SK-N-SH treated with all-trans-retinoic acid at 6 μM for 48 hours (cell line): Measurements from ENCODE around the gene TMED7.

ENCODE experiments used
- ATAC-seq: fragments of 200-7000 bp; cut with Tn5 transposase; 3 replicates; pipeline ENCODE4 v1.9.1; 2020; ENCODE audit warnings: mild to moderate bottlenecking, moderate library complexity
- ARNTL ChIP-seq: fragments of 450-650 bp; formaldehyde crosslinking; IDR thresholded peaks from 2 replicates; pipeline ENCODE4 v1.5.0; 2020; ENCODE audit warnings: low read depth, mild to moderate bottlenecking, moderate library complexity, borderline replicate concordance
- BACH2 ChIP-seq: fragments of 250-450 bp; sonication (Bioruptor Pico); IDR thresholded peaks from 2 replicates; pipeline ENCODE4 v1.9.0; 2021; ENCODE audit warnings: mild to moderate bottlenecking, borderline replicate concordance
- CSDC2 ChIP-seq: fragments of 250-450 bp; sonication (Bioruptor Pico); IDR thresholded peaks from 2 replicates; pipeline ENCODE4 v1.5.0; 2020; ENCODE audit warnings: mild to moderate bottlenecking, moderate library complexity
- ESRRG ChIP-seq: fragments of 250-450 bp; sonication (Bioruptor Pico); IDR thresholded peaks from 2 replicates; pipeline ENCODE4 v1.6.1; 2021; ENCODE audit warnings: mild to moderate bottlenecking
- ISL1 ChIP-seq: fragments of 250-450 bp; sonication (Bioruptor Pico); IDR thresholded peaks from 2 replicates; pipeline ENCODE4 v2.1.2; 2022; ENCODE audit warnings: mild to moderate bottlenecking, moderate library complexity
- OSR1 ChIP-seq: fragments of 250-450 bp; sonication (Bioruptor Pico); IDR thresholded peaks from 2 replicates; pipeline ENCODE4 v1.8.0; 2022; ENCODE audit warnings: moderate library complexity, mild to moderate bottlenecking, inconsistent platforms
- PPARA ChIP-seq: fragments of 250-450 bp; sonication (Bioruptor Pico); IDR thresholded peaks from 2 replicates; pipeline ENCODE4 v1.5.0; 2020; ENCODE audit warnings: mild to moderate bottlenecking, borderline replicate concordance
- RARB ChIP-seq: fragments of 250-450 bp; sonication (Bioruptor Pico); IDR thresholded peaks from 2 replicates; pipeline ENCODE4 v1.8.0; 2021; ENCODE audit warnings: mild to moderate bottlenecking, moderate library complexity
- SNAI2 ChIP-seq: fragments of 250-450 bp; sonication (Bioruptor Pico); IDR thresholded peaks from 2 replicates; pipeline ENCODE4 v1.5.0; 2020; ENCODE audit warnings: mild to moderate bottlenecking, moderate library complexity
- TCF4 ChIP-seq: fragments of 250-450 bp; sonication (Bioruptor Pico); IDR thresholded peaks from 2 replicates; pipeline ENCODE4 v1.8.0; 2021; ENCODE audit warnings: mild to moderate bottlenecking, moderate library complexity, borderline replicate concordance
- TOX ChIP-seq: fragments of 250-450 bp; sonication (Bioruptor Pico); IDR thresholded peaks from 2 replicates; pipeline ENCODE4 v1.8.0; 2021; ENCODE audit warnings: mild to moderate bottlenecking, moderate library complexity, borderline replicate concordance
- ZC3H10 ChIP-seq: fragments of 250-450 bp; sonication (Bioruptor Pico); IDR thresholded peaks from 2 replicates; pipeline ENCODE4 v1.5.1; 2021; ENCODE audit warnings: mild to moderate bottlenecking, moderate library complexity
- ZFP30 ChIP-seq: fragments of 450-650 bp; formaldehyde crosslinking; IDR thresholded peaks from 2 replicates; pipeline ENCODE4 v1.5.0; 2022; ENCODE audit warnings: mild to moderate bottlenecking, moderate library complexity
- ZNF565 ChIP-seq: fragments of 450-650 bp; formaldehyde crosslinking; conservative IDR thresholded peaks from 2 replicates; pipeline ENCODE4 v1.5.0; 2020; ENCODE audit warnings: low read depth, mild to moderate bottlenecking, moderate library complexity
- ZNF70 ChIP-seq: fragments of 450-650 bp; formaldehyde crosslinking; IDR thresholded peaks from 2 replicates; pipeline ENCODE4 v1.5.0; 2020; ENCODE audit warnings: mild to moderate bottlenecking, moderate library complexity
- ZNF8 ChIP-seq: fragments of 450-650 bp; formaldehyde crosslinking; IDR thresholded peaks from 2 replicates; pipeline ENCODE4 v1.5.0; 2020; ENCODE audit warnings: mild to moderate bottlenecking, moderate library complexity
- TF ChIP-seq, protein P1 (sequence below): fragments of 250-450 bp; sonication (Bioruptor Pico); IDR thresholded peaks from 2 replicates; pipeline ENCODE4 v1.5.0; 2020; ENCODE audit warnings: mild to moderate bottlenecking, moderate library complexity
- TF ChIP-seq, protein P2 (sequence below): fragments of 250-450 bp; sonication (Bioruptor Pico); IDR thresholded peaks from 2 replicates; pipeline ENCODE4 v1.8.0; 2020; ENCODE audit warnings: mild to moderate bottlenecking, moderate library complexity, borderline replicate concordance
- TF ChIP-seq, protein P3 (sequence below): fragments of 250-450 bp; sonication (Bioruptor Pico); IDR thresholded peaks from 2 replicates; pipeline ENCODE4 v1.5.1; 2020; ENCODE audit warnings: low read depth, mild to moderate bottlenecking, moderate library complexity
- TF ChIP-seq, protein P4 (sequence below): fragments of 250-450 bp; sonication (Bioruptor Pico); IDR thresholded peaks from 2 replicates; pipeline ENCODE4 v1.8.0; 2021; ENCODE audit warnings: low read depth, mild to moderate bottlenecking, moderate library complexity, borderline replicate concordance

Gene TMED7

DNA sequence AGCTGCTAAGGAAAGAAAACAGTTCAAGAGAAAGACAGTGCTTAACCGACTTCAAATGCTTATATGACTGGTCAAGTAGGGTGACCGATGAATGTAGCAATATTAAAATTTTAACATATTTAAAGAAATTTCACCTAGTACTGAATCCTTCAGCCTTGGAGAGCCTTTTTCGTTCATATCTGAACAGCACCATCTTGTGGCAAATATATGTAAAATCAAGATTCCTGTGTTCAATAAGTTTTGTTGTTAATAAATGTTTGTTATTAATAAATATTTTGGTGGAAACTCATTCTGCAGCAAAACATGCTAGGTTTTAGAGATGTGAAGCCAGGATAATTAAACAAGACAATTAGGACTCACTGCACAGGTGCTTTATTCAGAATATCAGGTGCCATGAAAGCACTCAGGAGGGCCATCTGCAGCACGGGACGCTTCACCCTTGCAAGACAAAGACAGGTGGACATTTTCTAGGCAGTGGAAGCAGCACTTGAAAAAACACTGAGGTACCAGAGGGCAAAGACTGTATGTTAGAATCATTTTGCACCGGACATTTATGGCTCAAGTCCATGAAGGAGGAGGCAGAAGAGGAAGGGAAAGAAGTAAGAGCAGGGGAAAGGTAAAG, 39.2 kb downstream of the TMED7 start:
- peak; percentile 62 for ATAC-seq
- TF ChIP-seq CSDC2 (CRISPR knock-in tag) (no peak), ISL1 (no peak), ZC3H10 (no peak), SNAI2 (CRISPR knock-in tag) (no peak), ZFP30 (CRISPR knock-in tag) (no peak), ZNF70 (no peak)
- TF ChIP-seq, protein P1, sequence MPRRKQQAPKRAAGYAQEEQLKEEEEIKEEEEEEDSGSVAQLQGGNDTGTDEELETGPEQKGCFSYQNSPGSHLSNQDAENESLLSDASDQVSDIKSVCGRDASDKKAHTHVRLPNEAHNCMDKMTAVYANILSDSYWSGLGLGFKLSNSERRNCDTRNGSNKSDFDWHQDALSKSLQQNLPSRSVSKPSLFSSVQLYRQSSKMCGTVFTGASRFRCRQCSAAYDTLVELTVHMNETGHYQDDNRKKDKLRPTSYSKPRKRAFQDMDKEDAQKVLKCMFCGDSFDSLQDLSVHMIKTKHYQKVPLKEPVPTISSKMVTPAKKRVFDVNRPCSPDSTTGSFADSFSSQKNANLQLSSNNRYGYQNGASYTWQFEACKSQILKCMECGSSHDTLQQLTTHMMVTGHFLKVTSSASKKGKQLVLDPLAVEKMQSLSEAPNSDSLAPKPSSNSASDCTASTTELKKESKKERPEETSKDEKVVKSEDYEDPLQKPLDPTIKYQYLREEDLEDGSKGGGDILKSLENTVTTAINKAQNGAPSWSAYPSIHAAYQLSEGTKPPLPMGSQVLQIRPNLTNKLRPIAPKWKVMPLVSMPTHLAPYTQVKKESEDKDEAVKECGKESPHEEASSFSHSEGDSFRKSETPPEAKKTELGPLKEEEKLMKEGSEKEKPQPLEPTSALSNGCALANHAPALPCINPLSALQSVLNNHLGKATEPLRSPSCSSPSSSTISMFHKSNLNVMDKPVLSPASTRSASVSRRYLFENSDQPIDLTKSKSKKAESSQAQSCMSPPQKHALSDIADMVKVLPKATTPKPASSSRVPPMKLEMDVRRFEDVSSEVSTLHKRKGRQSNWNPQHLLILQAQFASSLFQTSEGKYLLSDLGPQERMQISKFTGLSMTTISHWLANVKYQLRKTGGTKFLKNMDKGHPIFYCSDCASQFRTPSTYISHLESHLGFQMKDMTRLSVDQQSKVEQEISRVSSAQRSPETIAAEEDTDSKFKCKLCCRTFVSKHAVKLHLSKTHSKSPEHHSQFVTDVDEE (CRISPR knock-in tag), result no peak

DNA sequence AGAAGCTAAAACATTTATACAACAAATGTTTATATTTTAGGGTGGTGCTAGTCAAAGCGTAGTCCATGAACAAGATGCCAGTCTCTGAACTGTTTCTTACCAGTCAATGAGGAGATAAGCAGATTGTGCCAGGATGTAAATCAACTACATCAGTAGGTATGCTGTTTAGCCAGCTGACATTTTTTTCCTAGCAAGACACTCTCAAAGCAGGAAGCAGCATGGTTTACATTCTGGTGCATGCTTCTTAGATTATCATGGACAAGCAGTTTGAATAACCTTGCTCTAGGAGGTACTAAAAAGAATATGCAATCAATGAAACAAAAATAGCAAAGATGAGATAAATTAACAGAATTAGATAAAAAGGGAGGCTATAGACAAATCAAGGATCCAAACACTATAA, 40.6 kb downstream of the TMED7 start:
- no peak for ATAC-seq
- TF ChIP-seq SNAI2 (CRISPR knock-in tag) (no peak), CSDC2 (CRISPR knock-in tag) (no peak), ZNF70 (no peak)
- TF ChIP-seq, protein P2, sequence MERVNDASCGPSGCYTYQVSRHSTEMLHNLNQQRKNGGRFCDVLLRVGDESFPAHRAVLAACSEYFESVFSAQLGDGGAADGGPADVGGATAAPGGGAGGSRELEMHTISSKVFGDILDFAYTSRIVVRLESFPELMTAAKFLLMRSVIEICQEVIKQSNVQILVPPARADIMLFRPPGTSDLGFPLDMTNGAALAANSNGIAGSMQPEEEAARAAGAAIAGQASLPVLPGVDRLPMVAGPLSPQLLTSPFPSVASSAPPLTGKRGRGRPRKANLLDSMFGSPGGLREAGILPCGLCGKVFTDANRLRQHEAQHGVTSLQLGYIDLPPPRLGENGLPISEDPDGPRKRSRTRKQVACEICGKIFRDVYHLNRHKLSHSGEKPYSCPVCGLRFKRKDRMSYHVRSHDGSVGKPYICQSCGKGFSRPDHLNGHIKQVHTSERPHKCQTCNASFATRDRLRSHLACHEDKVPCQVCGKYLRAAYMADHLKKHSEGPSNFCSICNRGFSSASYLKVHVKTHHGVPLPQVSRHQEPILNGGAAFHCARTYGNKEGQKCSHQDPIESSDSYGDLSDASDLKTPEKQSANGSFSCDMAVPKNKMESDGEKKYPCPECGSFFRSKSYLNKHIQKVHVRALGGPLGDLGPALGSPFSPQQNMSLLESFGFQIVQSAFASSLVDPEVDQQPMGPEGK (CRISPR knock-in tag), result no peak
- TF ChIP-seq, all 23 proteins: peak for 0

DNA sequence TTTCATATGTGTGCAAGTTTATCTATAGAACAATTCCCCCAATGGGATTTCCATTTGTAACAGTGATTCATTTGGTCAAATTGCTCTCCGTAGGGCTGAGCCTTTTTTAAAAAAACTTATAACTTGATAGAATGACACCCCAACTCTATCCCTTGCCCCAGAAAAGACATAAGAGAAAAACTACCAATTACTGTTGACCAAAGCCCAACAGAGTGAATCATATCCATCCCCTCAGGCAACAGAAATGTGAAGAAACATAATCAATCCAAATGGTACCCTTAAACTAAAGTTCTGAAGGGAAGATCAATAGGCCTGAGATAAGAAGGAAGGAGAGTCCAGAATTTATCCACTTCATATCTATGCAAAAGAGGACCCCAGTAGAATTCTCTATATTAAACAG, 41.3 kb downstream of the TMED7 start:
- TF ChIP-seq RARB, result no peak
- TF ChIP-seq ZNF565, result no peak
- TF ChIP-seq, protein P1 (CRISPR knock-in tag), result no peak
- TF ChIP-seq OSR1 (CRISPR knock-in tag), result no peak
- no peak for TF ChIP-seq ESRRG (CRISPR knock-in tag)
- no peak for TF ChIP-seq ARNTL
- TF ChIP-seq, protein P3, sequence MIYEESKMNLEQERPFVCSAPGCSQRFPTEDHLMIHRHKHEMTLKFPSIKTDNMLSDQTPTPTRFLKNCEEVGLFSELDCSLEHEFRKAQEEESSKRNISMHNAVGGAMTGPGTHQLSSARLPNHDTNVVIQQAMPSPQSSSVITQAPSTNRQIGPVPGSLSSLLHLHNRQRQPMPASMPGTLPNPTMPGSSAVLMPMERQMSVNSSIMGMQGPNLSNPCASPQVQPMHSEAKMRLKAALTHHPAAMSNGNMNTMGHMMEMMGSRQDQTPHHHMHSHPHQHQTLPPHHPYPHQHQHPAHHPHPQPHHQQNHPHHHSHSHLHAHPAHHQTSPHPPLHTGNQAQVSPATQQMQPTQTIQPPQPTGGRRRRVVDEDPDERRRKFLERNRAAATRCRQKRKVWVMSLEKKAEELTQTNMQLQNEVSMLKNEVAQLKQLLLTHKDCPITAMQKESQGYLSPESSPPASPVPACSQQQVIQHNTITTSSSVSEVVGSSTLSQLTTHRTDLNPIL (CRISPR knock-in tag), result no peak
- no peak for TF ChIP-seq TCF4 (CRISPR knock-in tag)
- no peak for TF ChIP-seq BACH2 (CRISPR knock-in tag)
- TF ChIP-seq CSDC2 (CRISPR knock-in tag), result no peak
- no peak for TF ChIP-seq TOX (CRISPR knock-in tag)
- no peak for TF ChIP-seq ZC3H10
- TF ChIP-seq PPARA (CRISPR knock-in tag), result no peak
- TF ChIP-seq SNAI2 (CRISPR knock-in tag), result no peak
- no peak for TF ChIP-seq ZFP30 (CRISPR knock-in tag)
- TF ChIP-seq, protein P4, sequence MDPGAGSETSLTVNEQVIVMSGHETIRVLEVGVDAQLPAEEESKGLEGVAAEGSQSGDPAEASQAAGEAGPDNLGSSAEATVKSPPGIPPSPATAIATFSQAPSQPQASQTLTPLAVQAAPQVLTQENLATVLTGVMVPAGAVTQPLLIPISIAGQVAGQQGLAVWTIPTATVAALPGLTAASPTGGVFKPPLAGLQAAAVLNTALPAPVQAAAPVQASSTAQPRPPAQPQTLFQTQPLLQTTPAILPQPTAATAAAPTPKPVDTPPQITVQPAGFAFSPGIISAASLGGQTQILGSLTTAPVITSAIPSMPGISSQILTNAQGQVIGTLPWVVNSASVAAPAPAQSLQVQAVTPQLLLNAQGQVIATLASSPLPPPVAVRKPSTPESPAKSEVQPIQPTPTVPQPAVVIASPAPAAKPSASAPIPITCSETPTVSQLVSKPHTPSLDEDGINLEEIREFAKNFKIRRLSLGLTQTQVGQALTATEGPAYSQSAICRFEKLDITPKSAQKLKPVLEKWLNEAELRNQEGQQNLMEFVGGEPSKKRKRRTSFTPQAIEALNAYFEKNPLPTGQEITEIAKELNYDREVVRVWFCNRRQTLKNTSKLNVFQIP, result no peak
- no peak for TF ChIP-seq ZNF8 (CRISPR knock-in tag)
- TF ChIP-seq, all 23 proteins: peak for 0
- ATAC-seq, result no peak
